ENCODE results near the gene EFNA5. TPM values are rescaled to one million over a fixed set of nuclear protein-coding genes. Genes with fewer than 3 reads are reported as not detected.
"Not testable (repeated sequence)": the region's sequence is repeated elsewhere in the genome, so short reads cannot be mapped to it uniquely, and the experiment has no call there.

EFNA5 gene
- total RNA-seq, 2 donors from 2014 or later: 5.6 to 7.2 TPM

DNA sequence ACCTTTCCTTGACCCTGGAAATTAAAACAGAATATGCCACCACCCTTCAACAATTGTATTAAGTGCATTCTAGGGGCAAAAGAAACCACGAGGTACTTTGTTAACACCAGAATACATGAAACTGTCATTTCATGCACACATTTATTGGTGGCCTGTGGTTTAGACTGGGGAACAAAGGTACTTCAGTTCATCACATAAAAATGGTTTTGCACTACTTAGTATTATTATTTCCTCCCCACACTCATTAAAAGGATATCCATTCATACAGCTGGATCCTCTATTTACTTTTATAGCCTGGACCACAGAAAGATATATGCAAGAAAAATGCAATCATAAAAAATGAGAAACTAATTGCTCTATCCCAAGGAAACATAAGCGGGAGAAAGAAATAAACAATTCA lies 230.9 kb downstream of the EFNA5 start:
- no peak for DNase-seq (ENCODE audit: low spot score)
- no peak overlapping the region for H3K4me3 ChIP-seq
- intact Hi-C loops (cut with DNase I): no loop called here
- TF ChIP-seq POLR2A (IDR thresholded peaks at IDR 0.05) (no peak), POLR2AphosphoS5 (IDR thresholded peaks at IDR 0.05) (no peak)
- TF ChIP-seq, protein P1, sequence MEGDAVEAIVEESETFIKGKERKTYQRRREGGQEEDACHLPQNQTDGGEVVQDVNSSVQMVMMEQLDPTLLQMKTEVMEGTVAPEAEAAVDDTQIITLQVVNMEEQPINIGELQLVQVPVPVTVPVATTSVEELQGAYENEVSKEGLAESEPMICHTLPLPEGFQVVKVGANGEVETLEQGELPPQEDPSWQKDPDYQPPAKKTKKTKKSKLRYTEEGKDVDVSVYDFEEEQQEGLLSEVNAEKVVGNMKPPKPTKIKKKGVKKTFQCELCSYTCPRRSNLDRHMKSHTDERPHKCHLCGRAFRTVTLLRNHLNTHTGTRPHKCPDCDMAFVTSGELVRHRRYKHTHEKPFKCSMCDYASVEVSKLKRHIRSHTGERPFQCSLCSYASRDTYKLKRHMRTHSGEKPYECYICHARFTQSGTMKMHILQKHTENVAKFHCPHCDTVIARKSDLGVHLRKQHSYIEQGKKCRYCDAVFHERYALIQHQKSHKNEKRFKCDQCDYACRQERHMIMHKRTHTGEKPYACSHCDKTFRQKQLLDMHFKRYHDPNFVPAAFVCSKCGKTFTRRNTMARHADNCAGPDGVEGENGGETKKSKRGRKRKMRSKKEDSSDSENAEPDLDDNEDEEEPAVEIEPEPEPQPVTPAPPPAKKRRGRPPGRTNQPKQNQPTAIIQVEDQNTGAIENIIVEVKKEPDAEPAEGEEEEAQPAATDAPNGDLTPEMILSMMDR (IDR thresholded peaks at IDR 0.05): no peak
- WGBS: 68% methylated on average over 2 of the region's 2 CpGs
- no peak overlapping the region for H3K27ac ChIP-seq
- no peaks in the 10 kb centered on the region for H3K36me3 ChIP-seq
- H3K4me1 ChIP-seq (replicated peaks): no peaks in the 10 kb centered on the region
- H3K27me3 ChIP-seq (replicated peaks; ENCODE audit: insufficient read depth): no peaks in the 10 kb centered on the region
- no peaks in the 10 kb centered on the region for H3K9me3 ChIP-seq

- Histone ChIP-seq H3K4me1 (replicated peaks) (no peaks in the 10 kb centered on the region), H3K36me3 (no peaks in the 10 kb centered on the region), H3K9me3 (no peaks in the 10 kb centered on the region), H3K27me3 (replicated peaks; ENCODE audit: insufficient read depth) (no peaks in the 10 kb centered on the region), H3K4me3 (no peak overlapping the region), H3K27ac (no peak overlapping the region)
- no peak for DNase-seq (ENCODE audit: low spot score)
- intact Hi-C loops (cut with DNase I): no loop called here
- WGBS: 83% methylated on average over 6 of the region's 6 CpGs
- TF ChIP-seq POLR2AphosphoS5 (IDR thresholded peaks at IDR 0.05) (no peak), POLR2A (IDR thresholded peaks at IDR 0.05) (no peak)
- TF ChIP-seq, protein P1 (IDR thresholded peaks at IDR 0.05): no peak
Measured at GRCh38 chr5:107437986-107438510, 232.7 kb downstream of the EFNA5 start.

- 65% methylated on average over 3 of the region's 3 CpGs for WGBS
- TF ChIP-seq, protein P1 (IDR thresholded peaks at IDR 0.05): no peak
- no peak for TF ChIP-seq POLR2A (IDR thresholded peaks at IDR 0.05)
- no peak for TF ChIP-seq POLR2AphosphoS5 (IDR thresholded peaks at IDR 0.05)
- Histone ChIP-seq H3K4me3 (no peak overlapping the region), H3K27me3 (replicated peaks; ENCODE audit: insufficient read depth) (no peaks in the 10 kb centered on the region), H3K9me3 (no peaks in the 10 kb centered on the region), H3K4me1 (replicated peaks) (no peaks in the 10 kb centered on the region), H3K36me3 (no peaks in the 10 kb centered on the region), H3K27ac (no peak overlapping the region)
- intact Hi-C loops (cut with DNase I): no loop called here
- no peak for DNase-seq (ENCODE audit: low spot score)
Measured at GRCh38 chr5:107437154-107437553, 233.6 kb downstream of the EFNA5 start.

- Histone ChIP-seq H3K9me3 (no peaks in the 10 kb centered on the region), H3K27ac (no peak overlapping the region), H3K4me3 (no peak overlapping the region), H3K27me3 (replicated peaks; ENCODE audit: insufficient read depth) (no peaks in the 10 kb centered on the region), H3K4me1 (replicated peaks) (no peaks in the 10 kb centered on the region), H3K36me3 (no peaks in the 10 kb centered on the region)
- intact Hi-C loops (cut with DNase I): no loop called here
- TF ChIP-seq POLR2A (IDR thresholded peaks at IDR 0.05) (no peak), POLR2AphosphoS5 (IDR thresholded peaks at IDR 0.05) (no peak)
- TF ChIP-seq, protein P1 (IDR thresholded peaks at IDR 0.05): no peak
- no peak for DNase-seq (ENCODE audit: low spot score)
- WGBS: 21% methylated on average over 4 of the region's 4 CpGs
Measured at GRCh38 chr5:107436201-107436600, 234.5 kb downstream of the EFNA5 start.

DNA sequence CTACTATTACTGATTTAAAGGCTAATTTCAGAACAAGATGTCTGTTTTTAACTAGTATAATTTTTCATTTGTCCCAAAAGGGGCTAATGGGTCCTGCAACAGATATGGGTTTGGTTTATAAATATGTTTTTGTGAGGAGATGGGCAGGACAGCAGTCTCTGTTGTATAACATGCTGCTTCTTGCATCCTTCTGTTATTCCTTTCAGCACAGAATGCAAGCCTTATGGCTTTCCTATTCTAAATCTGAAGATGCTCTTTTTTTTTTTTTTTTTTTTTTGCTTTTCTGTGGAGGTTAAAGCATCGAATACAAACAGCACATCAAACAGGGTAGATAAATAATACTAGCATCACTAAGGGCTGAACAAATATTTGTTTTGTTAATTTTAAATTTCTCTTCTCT lies 235.7 kb downstream of the EFNA5 start:
- DNase-seq (ENCODE audit: low spot score): no peak
- no peaks in the 10 kb centered on the region for H3K9me3 ChIP-seq
- H3K36me3 ChIP-seq: no peaks in the 10 kb centered on the region
- no peak overlapping the region for H3K4me3 ChIP-seq
- H3K4me1 ChIP-seq (replicated peaks): no peaks in the 10 kb centered on the region
- 97% methylated on average over 1 of the region's 1 CpG for WGBS
- TF ChIP-seq POLR2AphosphoS5 (IDR thresholded peaks at IDR 0.05) (no peak), POLR2A (IDR thresholded peaks at IDR 0.05) (no peak)
- TF ChIP-seq, protein P1 (IDR thresholded peaks at IDR 0.05): no peak
- intact Hi-C loops (cut with DNase I): no loop called here
- H3K27ac ChIP-seq: no peak overlapping the region
- H3K27me3 ChIP-seq (replicated peaks; ENCODE audit: insufficient read depth): no peaks in the 10 kb centered on the region

DNA sequence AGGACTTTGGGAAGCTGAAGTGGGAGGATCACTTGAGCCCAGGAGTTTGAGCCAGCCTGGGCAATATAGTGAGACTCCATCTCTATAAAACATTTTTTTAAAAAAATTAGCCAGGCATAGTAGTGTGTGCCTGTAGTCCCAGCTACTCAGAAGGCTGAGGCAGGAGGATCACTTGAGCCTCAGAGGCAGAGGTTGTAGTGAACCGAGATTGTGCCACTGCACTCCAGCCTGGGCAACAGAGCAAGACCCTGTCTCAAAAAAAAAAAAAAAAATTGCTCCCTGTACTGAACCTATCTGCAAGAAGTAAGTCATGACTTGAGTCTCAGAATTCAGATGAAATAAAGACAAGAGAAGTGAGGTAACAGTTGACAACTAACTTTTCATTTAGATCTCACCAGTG lies 237.1 kb downstream of the EFNA5 start:
- intact Hi-C loops (cut with DNase I): not testable (repeated sequence)

More for the DNA sequence above, 237.1 kb downstream of the EFNA5 start:
- DNase-seq (ENCODE audit: low spot score); H3K27ac ChIP-seq; H3K4me3 ChIP-seq; H3K27me3 ChIP-seq (replicated peaks; ENCODE audit: insufficient read depth); H3K36me3 ChIP-seq; H3K4me1 ChIP-seq (replicated peaks); H3K9me3 ChIP-seq: not testable (repeated sequence)
- 96% methylated on average over 1 of the region's 1 CpG for WGBS

Data from prostate gland (tissue), 2 donors.